K562 (cell line): ENCODE results near the gene CEMP1. TPM values are rescaled to one million over a fixed set of nuclear protein-coding genes. Genes with fewer than 3 reads are reported as not detected.

Source experiments
- ADNP ChIP-seq: fragments of 200-800 bp; sonication (Bioruptor generic); IDR thresholded peaks from 2 replicates; pipeline ENCODE4 v1.6.1; 2016; ENCODE audit warnings: missing genetic modification characterization, missing compliant biosample characterization
- CREB1 ChIP-seq, 2 experiments: sonication (generic) in 1 of 2; formaldehyde crosslinking in 1 of 2; IDR thresholded peaks; 2 replicates each; pipeline versions ENCODE4 v1.6.1 to v1.8.0; 2012 to 2022; ENCODE audit warnings: inconsistent platforms in 1 of 2, mild to moderate bottlenecking in 1 of 2, missing genetic modification reagents in 1 of 2, moderate library complexity in 1 of 2
- FOXA3 ChIP-seq, 2 experiments: fragments of 450-650 bp in 1 of 2; sonication (generic) in 1 of 2; formaldehyde crosslinking; IDR thresholded peaks in 1 of 2; conservative IDR thresholded peaks in 1 of 2; 2 replicates each; pipeline versions ENCODE4 v1.4.0 to v1.8.0; 2020 to 2022; ENCODE audit warnings: mild to moderate bottlenecking in 2 of 2, missing genetic modification reagents in 1 of 2
- HDAC2 ChIP-seq: fragments of 450-650 bp; IDR thresholded peaks from 2 replicates; pipeline ENCODE4 v1.6.1; 2016; ENCODE audit warnings: mild to moderate bottlenecking
- KDM4B ChIP-seq, 2 experiments: fragments of 450-650 bp in 1 of 2; sonication (generic) in 1 of 2; IDR thresholded peaks; 2 replicates each; pipeline ENCODE4 v1.6.1; 2016 to 2017; ENCODE audit warnings: borderline replicate concordance in 2 of 2, antibody characterized with exemption in 1 of 2, low read depth in 1 of 2, mild to moderate bottlenecking in 1 of 2
- KLF16 ChIP-seq: IDR thresholded peaks from 2 replicates; pipeline ENCODE4 v1.6.1; 2016; ENCODE audit warnings: antibody characterized with exemption
- MAFF ChIP-seq: IDR thresholded peaks from 2 replicates; pipeline ENCODE4 v1.6.1; 2012; ENCODE audit warnings: low read length, improper control_type of control experiment
- MXI1 ChIP-seq: IDR thresholded peaks from 2 replicates; pipeline ENCODE4 v1.6.1; 2011; ENCODE audit warnings: low read depth, mild to moderate bottlenecking, improper control_type of control experiment, low read length
- NCOA2 ChIP-seq, 2 experiments: fragments of 450-650 bp; IDR thresholded peaks; 2 replicates each; pipeline ENCODE4 v1.6.1; 2018; ENCODE audit warnings: mild to moderate bottlenecking in 2 of 2, moderate library complexity in 1 of 2; ENCODE audit not compliant: partially characterized antibody in 2 of 2
- SAFB ChIP-seq: fragments of 200-400 bp; formaldehyde crosslinking; IDR thresholded peaks from 2 replicates; pipeline ENCODE4 v1.6.1; 2017; ENCODE audit warnings: low read depth, low read length, borderline replicate concordance
- THRAP3 ChIP-seq: fragments of 450-650 bp; IDR thresholded peaks from 2 replicates; pipeline ENCODE4 v1.6.1; 2016; ENCODE audit warnings: mild to moderate bottlenecking, inconsistent platforms, borderline replicate concordance
- U2AF1 ChIP-seq: fragments of 200-400 bp; formaldehyde crosslinking; optimal IDR thresholded peaks from 2 replicates; pipeline ENCODE3; 2017; ENCODE audit warnings: mild to moderate bottlenecking, low read depth, low read length, moderate library complexity
- ZC3H4 ChIP-seq: sonication (generic); formaldehyde crosslinking; IDR thresholded peaks from 2 replicates; pipeline ENCODE4 v1.9.0; 2021; ENCODE audit warnings: missing genetic modification reagents, borderline replicate concordance
- ZNF146 ChIP-seq: IDR thresholded peaks from one replicate; pipeline ENCODE4 v1.6.1; 2018; ENCODE audit warnings: missing compliant biosample characterization; ENCODE audit not compliant: unreplicated experiment
- polyA plus RNA-seq, 8 experiments: library from polyadenylated mRNA; depleted of rRNA in 4 of 8; stranded (reverse) in 5 of 8; unstranded in 3 of 8; fragments of >200 nt; fragmentation: Nextera tagmentation in 2 of 8; fragmentation: Illumina TruSeq in 1 of 8; extraction: Ambion mirVana in 2 of 8; extraction: Trizol in 1 of 8; gene quantifications; 2 replicates each; pipeline versions ENCODE4 v1.2.1 to v1.2.3, GENCODE V29; 2011 to 2014; ENCODE audit warnings: inconsistent platforms in 1 of 8, missing spikeins in 1 of 8
- total RNA-seq, 7 experiments: library from RNA; depleted of rRNA in 6 of 7; stranded (reverse); fragments of >200 nt in 6 of 7; fragmentation: Illumina TruSeq in 2 of 7; extraction: Trizol in 2 of 7; gene quantifications; 2 replicates each; pipeline versions ENCODE4 v1.2.1 to v1.2.3, GENCODE V29; 2011 to 2021; ENCODE audit warnings: low replicate concordance in 1 of 7
- TF ChIP-seq, protein P1 (sequence below): sonication (generic); formaldehyde crosslinking; IDR thresholded peaks from 2 replicates; pipeline ENCODE4 v1.8.1; 2023; ENCODE audit warnings: mild to moderate bottlenecking, missing genetic modification reagents
- TF ChIP-seq, protein P2 (sequence below): fragments of 450-650 bp; IDR thresholded peaks from 2 replicates; pipeline ENCODE4 v1.6.1; 2014; ENCODE audit warnings: low read depth, mild to moderate bottlenecking, moderate library complexity, borderline replicate concordance
- TF ChIP-seq, protein P3 (sequence below): fragments of 450-650 bp; IDR thresholded peaks from 2 replicates; pipeline ENCODE4 v1.6.1; 2016; ENCODE audit warnings: missing biosample characterization, missing genetic modification characterization
- TF ChIP-seq, protein P4 (sequence below): sonication (generic); formaldehyde crosslinking; IDR thresholded peaks from 2 replicates; pipeline ENCODE4 v1.8.0; 2022; ENCODE audit warnings: mild to moderate bottlenecking, missing genetic modification reagents
- TF ChIP-seq, protein P5 (sequence below): sonication (generic); formaldehyde crosslinking; IDR thresholded peaks from 2 replicates; pipeline ENCODE4 v1.8.1; 2022; ENCODE audit warnings: missing genetic modification reagents

Gene CEMP1
- total and polyA plus RNA-seq, 9 of the 15 experiments (the other 6 are each of a cell fraction or from before 2014, with no cell fraction given), result 0.05 to 0.45 TPM; not detected in 7

DNA sequence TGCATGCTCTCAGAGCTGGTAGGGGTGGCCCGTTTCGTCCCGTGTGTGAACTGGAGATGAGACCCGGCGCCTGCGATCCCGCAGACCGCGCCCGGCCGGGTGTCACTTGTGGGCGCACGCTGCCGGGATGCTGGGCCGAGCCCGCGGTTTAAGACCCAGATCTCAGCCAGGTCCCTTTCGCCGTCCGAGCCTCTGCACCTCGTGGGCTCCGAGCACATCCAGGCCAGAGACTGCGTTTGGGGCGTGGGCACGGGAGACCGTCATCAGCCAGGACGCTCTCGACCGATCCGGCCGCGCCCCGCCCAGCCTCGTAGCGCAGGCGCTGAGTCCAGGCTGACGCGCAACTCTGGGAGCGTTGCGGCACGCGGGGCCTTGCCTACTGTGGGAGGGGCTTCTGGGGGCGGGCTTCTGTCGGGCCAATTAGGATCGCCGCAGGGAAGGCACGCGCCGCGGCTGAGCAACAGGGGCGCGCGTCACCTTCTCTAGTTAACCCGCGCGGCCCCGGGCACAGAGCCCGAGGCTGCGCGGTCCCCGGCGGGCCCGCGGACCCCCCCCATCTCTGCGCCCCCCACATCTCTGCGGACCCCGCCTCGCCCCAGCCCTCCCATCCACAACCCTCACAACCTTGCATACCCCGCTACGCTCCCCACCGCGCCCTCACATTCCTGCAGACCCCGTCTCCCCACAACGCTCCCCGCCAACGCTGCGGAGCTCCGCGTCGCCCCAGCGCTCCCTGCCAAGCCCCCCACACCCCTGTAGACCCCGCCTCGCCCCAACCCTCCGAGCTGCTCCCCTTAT is 687 bp upstream of the CEMP1 start (continued):
- TF ChIP-seq THRAP3 (no peak), MAFF (no peak), HDAC2 (no peak), CREB1 (IDR thresholded peaks at IDR 0.05) (peak; percentile 75), CREB1 (CRISPR knock-in tag; IDR thresholded peaks at IDR 0.05) (peak; percentile 83), KDM4B (IDR thresholded peaks at IDR 0.05; ENCODE audit: borderline replicate concordance in 2 of 2, low read depth in 1 of 2) (no peak; a peak in 1 of 4 replicates), NCOA2 (IDR thresholded peaks at IDR 0.05; ENCODE audit: partially characterized antibody in 2 of 2) (no peak), MXI1 (peak; percentile 48), ADNP (tag) (no peak), ZNF146 (CRISPR knock-in tag) (no peak), SAFB (no peak), ZC3H4 (CRISPR knock-in tag) (no peak), KLF16 (no peak), FOXA3 (CRISPR knock-in tag; conservative IDR thresholded peaks at IDR 0.05 in 1 of 2, IDR thresholded peaks at IDR 0.05 in 1 of 2) (no peak), U2AF1 (no peak)
- TF ChIP-seq, protein P1, sequence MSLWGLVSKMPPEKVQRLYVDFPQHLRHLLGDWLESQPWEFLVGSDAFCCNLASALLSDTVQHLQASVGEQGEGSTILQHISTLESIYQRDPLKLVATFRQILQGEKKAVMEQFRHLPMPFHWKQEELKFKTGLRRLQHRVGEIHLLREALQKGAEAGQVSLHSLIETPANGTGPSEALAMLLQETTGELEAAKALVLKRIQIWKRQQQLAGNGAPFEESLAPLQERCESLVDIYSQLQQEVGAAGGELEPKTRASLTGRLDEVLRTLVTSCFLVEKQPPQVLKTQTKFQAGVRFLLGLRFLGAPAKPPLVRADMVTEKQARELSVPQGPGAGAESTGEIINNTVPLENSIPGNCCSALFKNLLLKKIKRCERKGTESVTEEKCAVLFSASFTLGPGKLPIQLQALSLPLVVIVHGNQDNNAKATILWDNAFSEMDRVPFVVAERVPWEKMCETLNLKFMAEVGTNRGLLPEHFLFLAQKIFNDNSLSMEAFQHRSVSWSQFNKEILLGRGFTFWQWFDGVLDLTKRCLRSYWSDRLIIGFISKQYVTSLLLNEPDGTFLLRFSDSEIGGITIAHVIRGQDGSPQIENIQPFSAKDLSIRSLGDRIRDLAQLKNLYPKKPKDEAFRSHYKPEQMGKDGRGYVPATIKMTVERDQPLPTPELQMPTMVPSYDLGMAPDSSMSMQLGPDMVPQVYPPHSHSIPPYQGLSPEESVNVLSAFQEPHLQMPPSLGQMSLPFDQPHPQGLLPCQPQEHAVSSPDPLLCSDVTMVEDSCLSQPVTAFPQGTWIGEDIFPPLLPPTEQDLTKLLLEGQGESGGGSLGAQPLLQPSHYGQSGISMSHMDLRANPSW (CRISPR knock-in tag), result no peak
- TF ChIP-seq, protein P2, sequence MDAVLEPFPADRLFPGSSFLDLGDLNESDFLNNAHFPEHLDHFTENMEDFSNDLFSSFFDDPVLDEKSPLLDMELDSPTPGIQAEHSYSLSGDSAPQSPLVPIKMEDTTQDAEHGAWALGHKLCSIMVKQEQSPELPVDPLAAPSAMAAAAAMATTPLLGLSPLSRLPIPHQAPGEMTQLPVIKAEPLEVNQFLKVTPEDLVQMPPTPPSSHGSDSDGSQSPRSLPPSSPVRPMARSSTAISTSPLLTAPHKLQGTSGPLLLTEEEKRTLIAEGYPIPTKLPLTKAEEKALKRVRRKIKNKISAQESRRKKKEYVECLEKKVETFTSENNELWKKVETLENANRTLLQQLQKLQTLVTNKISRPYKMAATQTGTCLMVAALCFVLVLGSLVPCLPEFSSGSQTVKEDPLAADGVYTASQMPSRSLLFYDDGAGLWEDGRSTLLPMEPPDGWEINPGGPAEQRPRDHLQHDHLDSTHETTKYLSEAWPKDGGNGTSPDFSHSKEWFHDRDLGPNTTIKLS, result no peak
- TF ChIP-seq, protein P3, sequence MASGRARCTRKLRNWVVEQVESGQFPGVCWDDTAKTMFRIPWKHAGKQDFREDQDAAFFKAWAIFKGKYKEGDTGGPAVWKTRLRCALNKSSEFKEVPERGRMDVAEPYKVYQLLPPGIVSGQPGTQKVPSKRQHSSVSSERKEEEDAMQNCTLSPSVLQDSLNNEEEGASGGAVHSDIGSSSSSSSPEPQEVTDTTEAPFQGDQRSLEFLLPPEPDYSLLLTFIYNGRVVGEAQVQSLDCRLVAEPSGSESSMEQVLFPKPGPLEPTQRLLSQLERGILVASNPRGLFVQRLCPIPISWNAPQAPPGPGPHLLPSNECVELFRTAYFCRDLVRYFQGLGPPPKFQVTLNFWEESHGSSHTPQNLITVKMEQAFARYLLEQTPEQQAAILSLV (tag), result no peak
- TF ChIP-seq, protein P4, sequence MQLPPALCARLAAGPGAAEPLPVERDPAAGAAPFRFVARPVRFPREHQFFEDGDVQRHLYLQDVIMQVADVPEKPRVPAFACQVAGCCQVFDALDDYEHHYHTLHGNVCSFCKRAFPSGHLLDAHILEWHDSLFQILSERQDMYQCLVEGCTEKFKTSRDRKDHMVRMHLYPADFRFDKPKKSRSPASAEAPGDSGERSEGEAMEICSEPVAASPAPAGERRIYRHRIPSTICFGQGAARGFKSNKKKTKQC (CRISPR knock-in tag), result 0 out of 2 replicates have a peak, but pooled peaks have one; percentile 63
- TF ChIP-seq, protein P5, sequence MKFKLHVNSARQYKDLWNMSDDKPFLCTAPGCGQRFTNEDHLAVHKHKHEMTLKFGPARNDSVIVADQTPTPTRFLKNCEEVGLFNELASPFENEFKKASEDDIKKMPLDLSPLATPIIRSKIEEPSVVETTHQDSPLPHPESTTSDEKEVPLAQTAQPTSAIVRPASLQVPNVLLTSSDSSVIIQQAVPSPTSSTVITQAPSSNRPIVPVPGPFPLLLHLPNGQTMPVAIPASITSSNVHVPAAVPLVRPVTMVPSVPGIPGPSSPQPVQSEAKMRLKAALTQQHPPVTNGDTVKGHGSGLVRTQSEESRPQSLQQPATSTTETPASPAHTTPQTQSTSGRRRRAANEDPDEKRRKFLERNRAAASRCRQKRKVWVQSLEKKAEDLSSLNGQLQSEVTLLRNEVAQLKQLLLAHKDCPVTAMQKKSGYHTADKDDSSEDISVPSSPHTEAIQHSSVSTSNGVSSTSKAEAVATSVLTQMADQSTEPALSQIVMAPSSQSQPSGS (CRISPR knock-in tag), result no peak
